GM21447 (cell line): ENCODE measurements around the gene RIN3.
A peak's percentile ranks its signal among the peaks of the same experiment; 100 is the strongest.
"Not testable (repeated sequence)": the region's sequence is repeated elsewhere in the genome, so short reads cannot be mapped to it uniquely, and the experiment has no call there.

ENCODE experiments used
- ATAC-seq: cut with Tn5 transposase; IDR thresholded peaks from one replicate; pipeline ENCODE4 v1.9.1; 2021; ENCODE audit not compliant: unreplicated experiment

Gene RIN3

DNA sequence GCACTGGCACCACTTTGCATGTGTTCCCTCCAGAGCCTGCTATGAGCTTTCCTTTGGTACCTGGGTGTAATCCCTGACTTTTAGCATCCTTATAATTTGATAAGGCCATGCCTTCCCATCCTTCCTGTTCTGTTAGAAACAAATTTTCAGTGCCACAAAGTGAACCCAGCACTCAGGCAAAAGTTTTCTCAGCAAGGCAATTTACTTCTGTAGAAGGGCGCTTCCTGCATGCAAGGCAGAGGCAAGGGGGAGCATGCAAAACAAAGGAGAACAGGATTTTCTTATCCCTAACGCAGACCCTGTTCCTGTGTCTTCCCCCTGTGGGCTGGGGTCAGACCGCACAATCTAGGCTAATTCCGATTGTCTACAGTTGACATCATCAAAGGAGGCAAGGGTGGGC, 108.7 kb downstream of the RIN3 start:
- no peak for ATAC-seq

DNA sequence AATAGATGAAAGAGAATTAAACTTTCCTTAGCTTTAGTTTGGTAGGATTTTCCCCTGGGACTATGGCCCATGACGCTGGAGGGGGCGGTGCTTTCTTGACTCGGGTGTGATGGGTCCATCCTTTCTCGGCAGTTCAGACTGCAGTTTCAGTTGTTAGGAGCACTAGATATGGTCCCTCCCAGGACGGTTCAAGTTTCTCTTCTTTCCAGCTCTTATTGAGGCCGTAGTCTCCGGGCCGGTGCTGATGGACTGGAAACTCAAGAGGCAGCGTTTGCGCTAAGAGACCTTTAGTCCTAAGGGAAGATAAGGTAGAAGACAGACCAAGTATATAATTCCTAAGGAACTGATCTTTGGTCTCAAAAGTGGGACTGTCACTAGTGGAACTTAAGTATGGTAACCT, 111.2 kb downstream of the RIN3 start:
- ATAC-seq: no peak

GRCh38 chr14:92625213-92625612, 111.6 kb downstream of the RIN3 start:
- ATAC-seq: no peak

GRCh38 chr14:92626041-92626440, 112.5 kb downstream of the RIN3 start:
- ATAC-seq: no peak

GRCh38 chr14:92627707-92628215, 114.2 kb downstream of the RIN3 start:
- no peak for ATAC-seq

DNA sequence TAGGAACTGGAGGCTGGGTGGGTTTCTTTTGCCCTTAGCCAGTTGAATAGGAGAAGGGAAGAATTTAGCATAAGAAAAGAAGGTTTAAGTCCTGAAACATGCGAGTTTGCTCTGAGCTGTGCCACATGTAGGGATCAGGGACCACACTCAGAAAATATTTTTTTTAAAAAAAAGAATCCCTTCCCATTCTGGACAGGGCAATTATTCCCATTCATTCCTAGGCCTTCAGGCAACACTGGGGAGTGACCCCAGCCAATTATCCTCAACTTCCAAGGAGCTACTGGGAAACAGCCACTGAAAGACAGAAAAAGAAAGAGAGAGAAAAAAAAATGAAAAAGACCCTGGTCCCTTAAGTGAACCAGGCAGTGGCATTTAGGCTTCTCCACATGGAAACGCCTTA, 115.1 kb downstream of the RIN3 start:
- ATAC-seq: no peak

DNA sequence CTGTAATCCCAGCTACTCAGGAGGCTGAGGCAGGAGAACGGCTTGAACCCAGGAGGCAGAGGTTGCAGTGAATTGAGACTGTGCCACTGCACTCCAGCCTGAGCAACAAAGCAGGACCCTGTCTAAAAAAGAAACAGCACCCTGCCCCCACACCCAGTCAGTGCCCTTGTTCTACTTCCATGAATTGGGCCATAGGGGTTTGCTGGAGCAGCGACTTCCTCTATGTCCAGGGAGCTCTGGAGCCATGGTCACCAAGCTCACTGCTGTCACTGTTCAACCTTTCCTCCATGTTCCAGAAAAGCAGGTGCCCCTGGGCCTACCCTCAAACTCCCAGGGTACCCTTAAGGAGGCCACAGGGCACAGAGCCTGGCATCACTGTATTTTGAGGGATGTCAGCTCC, 116.8 kb downstream of the RIN3 start:
- ATAC-seq: no peak

DNA sequence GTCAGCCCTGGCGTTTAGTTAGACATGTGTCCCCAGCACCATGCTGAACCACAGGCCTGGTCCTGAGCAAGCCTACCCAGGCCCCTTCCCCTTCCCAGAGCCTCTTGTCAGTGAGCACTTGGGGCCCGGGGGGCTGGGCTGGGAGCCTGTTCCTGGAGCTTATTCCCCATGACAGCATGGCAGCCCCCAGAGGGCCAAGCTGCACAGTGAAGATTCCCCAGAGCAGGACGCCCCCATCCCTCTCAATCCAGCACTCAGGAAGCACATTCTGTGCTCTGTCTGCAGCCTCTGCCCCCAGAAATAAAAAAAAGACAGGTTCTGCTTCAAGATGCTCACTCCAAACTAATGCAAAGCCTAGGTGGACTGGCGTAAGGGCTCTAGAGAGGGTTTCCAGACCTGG, 117.5 kb downstream of the RIN3 start:
- no peak for ATAC-seq

DNA sequence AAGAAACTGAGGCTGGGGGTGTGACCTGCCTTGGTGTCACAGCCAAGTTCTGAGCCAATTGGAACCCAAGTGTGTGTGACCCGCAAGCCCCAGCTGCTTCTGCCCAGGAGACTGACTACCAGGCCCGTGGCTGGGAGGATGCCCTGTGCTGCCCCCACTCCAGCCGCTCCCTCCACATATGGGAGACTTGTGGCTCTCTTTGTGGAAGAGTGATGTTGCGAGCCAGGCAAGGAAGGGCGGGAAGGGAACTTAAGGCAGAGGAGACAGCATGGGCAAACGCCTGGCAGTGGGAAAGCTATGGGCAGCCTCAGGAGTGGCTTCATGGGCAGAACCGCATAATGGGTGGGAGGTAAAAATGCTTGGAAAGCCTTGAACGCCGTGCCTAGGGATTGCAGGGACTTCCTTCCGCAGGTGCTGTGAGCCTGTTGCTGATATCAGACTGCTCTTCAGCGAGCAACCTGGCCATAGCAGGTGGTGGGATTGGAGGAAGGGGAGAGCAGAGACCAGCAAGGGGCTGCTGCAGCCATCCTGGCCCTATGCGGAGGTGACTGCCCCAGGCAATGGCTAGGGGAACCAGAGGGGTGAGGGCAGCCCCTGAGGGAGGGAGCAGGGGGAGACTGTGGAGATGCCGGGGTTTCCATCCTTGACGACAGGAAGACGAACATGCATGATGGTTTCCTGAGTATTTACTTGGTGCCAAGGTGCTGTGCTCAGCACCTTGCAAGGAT, 119.1 kb downstream of the RIN3 start:
- ATAC-seq: no peak

- no peak for ATAC-seq
Observed at GRCh38 chr14:92633274-92633616, 119.7 kb downstream of the RIN3 start.

DNA sequence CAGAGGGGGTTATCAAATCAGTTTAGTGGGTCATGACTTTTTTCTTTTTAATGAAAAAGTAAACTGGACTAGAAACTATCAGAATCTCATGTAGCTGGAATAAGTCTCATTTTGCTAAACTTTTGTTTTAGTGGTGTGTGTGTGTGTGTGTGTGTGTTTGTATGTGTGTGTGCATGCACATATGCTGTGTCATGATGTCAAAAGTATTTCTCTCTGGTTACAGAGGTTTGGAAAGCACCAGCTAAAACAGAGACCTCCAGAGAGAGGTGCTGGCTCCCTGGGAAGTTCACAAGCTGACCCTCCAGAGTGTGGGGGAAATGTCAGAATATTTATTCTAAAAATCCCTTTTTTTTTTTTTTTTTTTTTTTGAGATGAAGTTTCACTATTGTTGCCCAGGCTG, 120.1 kb downstream of the RIN3 start:
- no peak for ATAC-seq

DNA sequence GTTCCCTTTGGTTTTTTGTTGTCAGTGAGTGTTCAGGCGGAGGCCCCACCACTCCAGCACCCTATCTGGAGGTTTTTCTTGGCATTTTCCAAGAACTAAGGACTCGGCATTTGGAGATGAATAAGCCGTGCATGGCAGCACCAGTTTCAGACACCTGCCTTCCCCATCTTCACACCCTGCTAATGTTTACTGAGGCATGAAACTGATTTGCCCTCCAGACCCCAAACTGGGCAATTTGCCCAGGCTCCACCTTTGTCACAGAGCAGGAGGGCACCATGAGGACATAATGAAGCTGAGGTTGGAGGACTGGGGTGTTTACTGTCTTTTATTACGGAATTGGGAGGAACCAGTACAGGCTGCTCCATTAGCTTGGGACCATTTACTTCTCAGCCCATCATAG, 121.5 kb downstream of the RIN3 start:
- ATAC-seq: peak; percentile 55

DNA sequence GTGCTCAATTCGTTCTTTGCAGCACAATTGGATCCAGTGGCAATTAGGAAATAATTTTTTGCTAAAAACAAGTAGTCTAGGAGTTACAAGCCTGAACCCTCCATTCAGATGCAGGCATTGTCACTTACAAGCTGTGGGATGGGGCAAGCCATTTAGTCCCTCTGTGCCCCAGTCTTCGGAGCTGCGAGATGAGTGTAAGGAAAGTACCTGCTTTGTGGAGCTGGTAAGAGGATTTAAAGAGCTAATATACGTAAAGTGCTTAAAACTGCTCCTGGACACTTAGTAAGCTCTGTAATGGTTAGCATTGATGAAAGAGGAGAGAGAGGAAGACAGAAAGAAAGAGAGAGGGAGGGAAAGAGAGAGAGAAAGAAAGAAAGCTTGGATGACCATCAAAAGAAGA, 122.3 kb downstream of the RIN3 start:
- ATAC-seq: no peak

DNA sequence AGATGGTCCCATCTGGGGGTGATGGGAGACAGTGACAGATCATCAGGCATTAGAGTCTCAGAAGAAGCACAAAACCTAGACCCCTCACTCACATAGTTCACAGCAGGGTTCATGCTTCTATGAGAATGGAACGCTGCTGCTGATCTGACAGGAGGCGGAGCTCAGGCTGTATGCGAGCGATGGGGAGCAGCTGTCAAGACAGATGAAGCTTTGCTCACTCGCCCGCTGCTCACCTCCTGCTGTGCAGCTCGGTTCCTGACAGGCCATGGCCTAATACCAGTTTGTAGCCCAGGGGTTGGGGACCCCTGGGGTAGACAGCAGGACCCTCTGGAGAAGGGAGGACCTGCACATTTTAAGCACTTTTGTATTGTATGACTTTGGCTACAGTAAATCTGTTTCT, 123.6 kb downstream of the RIN3 start:
- no peak for ATAC-seq

DNA sequence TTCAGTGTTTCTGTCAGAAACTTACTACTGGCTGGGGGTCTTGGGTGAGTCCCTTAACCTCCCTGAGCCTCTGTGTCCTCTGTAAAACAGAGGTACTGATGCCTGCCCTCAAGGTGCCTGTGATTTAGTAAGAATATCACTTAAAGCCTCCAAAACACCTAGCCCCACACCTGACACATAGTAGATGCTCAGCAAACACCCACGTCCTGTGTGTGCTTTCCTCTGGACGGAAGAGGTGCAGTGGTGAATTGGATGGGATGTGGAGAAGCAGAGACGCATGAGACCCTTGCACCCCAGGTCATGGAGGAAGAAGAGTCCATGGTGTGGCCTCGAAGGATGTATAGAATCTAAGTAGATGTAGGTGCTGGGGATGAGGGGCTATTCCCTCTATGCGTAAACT, 124.3 kb downstream of the RIN3 start:
- no peak for ATAC-seq

DNA sequence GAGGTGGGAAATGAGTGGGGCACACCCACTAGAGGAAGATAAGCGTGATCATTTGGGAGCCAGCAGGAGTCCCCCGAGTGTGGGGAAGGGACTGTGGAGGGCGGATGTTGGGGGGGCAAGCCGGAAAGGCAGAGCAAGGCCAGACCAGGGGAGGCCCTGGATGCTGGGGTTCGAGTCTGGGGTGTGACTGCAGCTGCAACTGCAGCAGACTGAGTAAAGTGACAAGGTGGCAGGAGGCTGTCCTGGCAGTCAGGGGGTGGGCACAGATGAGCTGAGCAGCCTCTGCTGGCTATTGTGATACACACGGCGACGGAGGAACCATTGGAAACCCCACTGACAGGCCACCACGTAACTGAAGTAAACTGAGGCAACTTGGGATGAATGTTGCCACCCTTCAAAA, 124.7 kb downstream of the RIN3 start:
- no peak for ATAC-seq

DNA sequence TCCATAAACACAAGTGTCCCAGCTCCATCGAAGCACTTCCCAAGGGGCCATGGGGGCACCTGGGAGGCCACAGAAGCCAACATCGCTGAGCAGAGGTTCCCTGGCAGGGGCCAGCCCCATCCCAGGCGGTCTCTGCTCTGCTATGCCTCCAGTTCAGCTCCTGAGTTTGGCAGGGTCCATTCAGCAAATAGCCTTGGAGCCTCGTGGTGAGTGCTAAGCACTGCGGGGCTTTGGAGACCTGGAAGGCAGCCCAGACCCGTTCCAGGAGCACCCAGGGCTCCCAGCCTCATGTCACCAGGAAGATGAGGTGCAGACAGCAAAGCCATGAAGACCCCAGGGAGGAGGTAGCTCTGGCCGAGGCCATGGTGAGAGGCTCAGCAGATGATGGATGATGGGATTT, 125.3 kb downstream of the RIN3 start:
- ATAC-seq: no peak

GRCh38 chr14:92639472-92640117, 126.0 kb downstream of the RIN3 start:
- ATAC-seq: not testable (repeated sequence)

GRCh38 chr14:92641306-92641705, 127.7 kb downstream of the RIN3 start:
- no peak for ATAC-seq

GRCh38 chr14:92644171-92644969, 130.8 kb downstream of the RIN3 start:
- no peak for ATAC-seq

- ATAC-seq: no peak
Observed at GRCh38 chr14:92644970-92645515, 131.5 kb downstream of the RIN3 start.
